ENCODE data around the gene KCTD16.

The KCTD16 gene

DNA sequence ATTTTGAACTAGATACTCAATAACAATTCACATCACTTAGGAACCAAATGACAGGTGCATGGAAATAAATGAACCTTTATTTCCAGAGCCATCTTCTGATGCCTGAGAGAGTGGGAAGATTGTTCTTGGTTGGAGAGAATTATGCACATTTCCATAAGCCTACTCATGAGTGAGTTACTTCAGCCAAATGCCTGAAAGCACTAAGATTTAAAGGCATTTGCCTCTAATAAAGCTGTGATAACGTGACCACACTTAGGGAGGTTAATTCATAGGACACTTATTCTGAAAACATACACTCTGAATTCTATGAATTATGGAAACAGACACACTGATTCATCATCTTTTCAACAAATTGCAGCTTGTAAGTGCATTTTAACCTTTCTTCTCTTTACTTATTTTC lies 40.0 kb downstream of the KCTD16 start:
- no peak for DNase-seq

DNA sequence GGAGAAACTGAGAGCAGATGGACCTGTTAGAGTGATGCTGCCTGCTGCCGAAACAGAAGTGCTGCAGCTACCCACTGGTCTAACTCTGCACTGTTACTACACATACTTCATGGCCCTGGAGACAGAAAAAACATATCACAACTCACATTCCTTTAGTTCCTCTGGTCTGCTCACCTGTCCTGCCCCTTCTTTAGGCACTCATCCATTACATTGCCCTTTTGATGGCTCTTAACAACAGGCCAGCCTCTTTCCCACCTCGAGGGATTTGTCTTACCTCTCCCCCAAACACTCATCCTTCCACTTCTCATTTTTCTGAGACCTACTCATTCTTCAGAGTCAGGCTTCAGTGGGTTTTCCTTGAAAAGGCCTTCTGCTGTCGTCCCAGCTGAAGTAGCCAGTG lies 49.2 kb downstream of the KCTD16 start:
- no peak for DNase-seq

DNA sequence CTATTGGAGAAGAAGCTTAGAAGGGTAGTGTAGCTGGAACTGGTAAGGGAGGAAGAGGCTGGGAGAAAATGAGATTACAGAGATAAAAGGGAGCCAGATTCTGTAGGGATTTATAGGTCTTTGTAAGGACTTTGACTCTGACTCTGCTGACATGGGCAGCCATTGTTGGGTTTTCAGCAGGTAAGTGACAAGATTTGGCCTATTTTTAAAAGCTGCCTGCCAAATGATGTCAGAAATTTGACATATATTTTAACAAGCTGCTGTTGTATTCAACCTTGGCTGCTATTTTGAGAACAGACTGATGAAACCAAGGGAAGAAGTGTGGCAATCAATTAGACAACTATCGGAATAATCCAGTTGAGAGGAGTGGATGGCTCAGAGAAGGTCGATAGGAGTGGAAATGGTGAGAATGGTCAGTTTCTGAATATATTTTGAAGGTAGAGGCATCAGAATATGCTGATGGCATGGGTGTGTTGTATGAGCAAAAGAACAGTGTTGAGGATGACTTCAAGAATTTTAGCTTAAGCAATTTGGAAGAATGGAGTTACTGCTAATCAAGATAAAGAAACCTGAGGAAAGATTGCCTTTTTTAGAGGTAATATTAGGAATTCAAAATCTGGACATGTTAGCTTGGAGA lies 56.8 kb downstream of the KCTD16 start:
- DNase-seq: no peak

DNA sequence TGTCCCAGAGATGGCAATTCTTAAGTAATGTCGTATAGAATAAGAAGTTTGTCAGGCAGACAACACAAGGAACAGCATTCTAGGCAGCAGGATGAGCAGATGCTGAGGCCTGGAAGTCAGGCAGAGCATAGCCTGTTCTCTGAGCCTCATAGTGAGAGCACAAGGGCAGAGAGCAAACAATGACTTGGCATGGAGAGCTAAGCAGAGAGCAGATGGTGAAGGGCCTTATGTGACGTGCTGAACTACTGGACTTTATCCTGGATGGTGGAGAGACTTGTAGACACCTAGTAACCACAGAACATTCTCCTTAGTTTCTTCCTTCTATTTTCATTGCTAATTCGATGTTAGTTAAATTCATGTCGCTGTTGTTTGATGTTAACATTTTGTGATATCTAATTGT lies 60.1 kb downstream of the KCTD16 start:
- DNase-seq: no peak

GRCh38 chr5:144232285-144232684 lies 61.6 kb downstream of the KCTD16 start:
- no peak for DNase-seq

DNA sequence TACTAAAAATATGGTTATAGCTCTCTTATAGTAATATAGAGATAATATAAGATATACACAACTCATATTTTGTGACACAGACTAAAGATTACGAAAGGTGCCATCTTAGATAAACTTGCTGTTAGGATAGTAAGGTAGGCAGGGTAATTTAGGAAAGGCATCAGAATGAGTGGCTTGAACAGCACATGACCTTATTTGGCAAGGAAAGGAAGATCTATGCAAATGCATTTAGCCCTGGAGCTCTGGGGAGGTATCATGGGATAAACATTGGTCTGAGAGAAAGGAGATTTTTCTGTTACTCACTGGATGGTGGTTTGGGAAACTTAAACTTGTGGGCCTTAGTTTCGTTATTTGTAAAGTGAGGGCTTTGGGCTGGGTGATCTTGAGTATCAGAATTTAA lies 65.8 kb downstream of the KCTD16 start:
- no peak for DNase-seq

- no peak for DNase-seq
Measured at GRCh38 chr5:144237851-144238250, 67.2 kb downstream of the KCTD16 start.

GRCh38 chr5:144247131-144247530 lies 76.5 kb downstream of the KCTD16 start:
- DNase-seq: no peak

DNA sequence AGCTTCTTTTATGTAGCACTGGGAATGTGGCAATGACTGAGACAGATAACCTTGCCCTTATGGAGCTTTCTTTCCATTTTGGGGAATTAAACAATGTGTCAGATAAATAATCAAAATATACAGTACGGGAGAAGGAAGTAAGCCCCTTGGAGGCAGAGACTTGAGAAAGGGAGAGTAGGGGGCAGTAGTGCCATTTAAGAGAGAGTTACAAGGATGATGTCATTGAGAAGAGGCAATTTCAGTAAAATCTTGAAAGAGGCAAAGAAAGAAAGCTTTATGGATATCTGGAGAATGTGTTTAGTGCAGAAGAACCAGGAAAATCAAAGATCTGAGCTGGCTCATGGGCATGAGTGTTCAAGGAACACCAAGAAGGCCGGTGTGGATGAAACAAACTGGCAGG lies 77.3 kb downstream of the KCTD16 start:
- DNase-seq: no peak

- no peak for DNase-seq
Measured at GRCh38 chr5:144249755-144250464, 79.2 kb downstream of the KCTD16 start.

GRCh38 chr5:144254552-144254951 lies 83.9 kb downstream of the KCTD16 start:
- DNase-seq: no peak

DNA sequence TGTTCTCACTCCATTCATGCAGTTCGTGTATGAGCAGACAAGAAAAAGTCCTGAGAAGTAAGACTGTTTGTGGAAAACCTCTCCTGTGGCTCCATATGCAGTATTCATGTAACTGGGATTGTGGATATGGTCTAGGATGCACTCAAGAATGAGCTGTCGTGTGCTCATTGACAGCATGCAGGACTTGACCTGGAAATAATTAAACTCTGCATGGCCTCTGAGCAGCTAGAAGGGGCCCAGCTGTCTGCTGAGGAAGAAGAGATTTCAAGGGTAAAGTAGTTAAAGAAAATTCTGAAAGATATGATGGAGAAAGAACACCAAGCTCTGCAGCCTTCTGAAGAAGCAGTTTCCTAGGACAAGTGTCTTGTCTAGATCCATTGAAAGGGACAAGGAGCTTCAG lies 89.4 kb downstream of the KCTD16 start:
- DNase-seq: no peak

- no peak for DNase-seq
Measured at GRCh38 chr5:144265643-144266247, 95.1 kb downstream of the KCTD16 start.

DNA sequence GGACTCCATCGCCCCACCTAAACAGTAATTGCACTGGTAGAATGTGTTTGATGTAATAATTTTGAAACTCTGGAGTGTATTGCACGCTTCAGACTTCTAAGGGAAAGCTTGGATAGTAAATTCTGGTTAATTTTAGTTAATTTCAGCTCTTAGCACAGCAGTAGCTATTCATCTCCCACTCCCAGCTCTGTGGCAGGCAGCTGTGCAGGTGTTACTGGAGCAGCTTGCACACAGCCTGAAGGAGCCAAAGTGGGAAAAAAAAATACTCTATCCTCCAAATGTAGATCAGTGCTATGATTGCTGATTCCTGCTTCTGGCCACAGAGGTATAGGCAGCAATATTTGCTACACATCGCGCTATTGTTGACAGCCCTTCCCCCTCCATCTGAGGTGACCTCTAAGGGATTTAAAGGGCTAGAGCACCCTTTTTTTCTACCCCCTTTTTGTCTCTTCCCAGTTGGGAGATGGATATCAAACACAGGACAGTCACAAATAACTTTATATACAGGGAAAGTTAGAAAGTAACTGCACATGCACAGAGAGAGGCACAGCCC lies 97.4 kb downstream of the KCTD16 start:
- no peak for DNase-seq

DNA sequence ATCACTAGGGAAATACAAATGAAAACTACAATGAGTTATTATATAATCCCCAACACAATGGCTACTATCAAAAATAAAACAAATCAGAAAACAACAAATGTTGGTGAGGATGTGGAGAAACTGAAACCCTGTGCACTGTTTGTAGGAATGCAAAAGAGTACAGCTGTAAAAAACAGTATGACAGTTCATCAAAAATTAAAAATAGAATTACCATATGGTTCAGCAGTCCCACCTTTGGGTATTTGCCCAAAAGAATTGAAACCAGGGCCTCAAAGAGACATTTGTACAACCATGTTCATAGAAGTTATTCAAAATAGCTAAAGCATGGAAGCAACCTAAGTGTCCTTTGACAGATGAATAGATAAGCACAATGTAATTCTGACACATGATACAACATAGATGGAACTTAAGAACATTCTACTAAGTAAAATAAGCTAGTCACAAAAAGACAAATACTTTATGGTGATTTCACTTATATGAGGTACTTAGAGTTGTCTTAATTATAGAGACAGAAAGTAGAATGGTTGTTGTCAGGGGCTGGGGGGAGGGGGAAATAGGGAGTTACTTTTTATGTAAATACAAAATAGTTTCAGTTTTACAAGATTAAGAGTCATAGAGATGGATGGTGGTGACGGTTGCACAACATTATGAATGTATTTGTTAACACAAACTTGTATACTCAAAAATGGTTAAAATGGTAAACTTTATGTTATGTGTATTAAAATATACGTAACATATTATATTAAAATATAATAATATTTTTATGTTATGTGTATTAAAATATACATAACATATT lies 102.8 kb downstream of the KCTD16 start:
- DNase-seq: no peak

DNA sequence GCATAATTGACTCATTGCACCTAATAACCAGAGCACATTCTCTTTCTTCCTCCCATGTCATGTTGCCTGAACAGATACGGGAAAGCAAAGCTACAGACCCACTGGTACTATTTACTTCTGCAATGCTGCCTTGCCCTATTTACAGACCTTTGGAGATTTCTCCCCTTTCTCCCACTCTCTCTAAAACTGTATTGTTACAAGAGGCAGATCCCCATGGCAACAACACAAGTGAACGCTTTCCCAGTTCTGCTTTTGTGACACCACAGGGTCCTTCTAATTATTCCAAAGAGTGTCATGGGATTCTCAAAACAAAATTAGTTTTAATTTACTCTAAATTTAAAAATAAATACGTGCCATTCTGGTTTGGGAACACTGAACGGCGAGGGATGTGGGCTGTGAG lies 104.7 kb downstream of the KCTD16 start:
- no peak for DNase-seq

- DNase-seq: no peak
Measured at GRCh38 chr5:144276034-144276822, 105.6 kb downstream of the KCTD16 start.

- no peak for DNase-seq
Measured at GRCh38 chr5:144281784-144282183, 111.1 kb downstream of the KCTD16 start.

DNA sequence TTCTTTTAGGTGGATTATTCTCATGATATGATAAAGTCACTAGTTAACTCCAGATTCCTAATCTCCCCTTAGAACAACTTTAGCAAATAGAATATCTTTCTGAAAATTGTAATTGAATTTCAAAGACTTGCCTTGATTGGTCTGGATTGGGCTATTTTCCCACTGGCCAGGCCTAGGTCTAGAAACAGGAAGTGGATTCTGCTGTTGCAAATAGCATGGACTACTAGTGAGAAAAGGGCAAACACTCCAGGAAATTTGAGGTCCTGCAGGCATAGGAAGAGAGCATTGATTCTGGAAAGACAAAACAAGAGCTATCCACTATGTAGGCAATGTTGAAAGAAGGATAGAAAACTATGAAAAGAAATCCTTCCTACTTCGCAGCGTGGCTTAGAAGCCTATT lies 113.4 kb downstream of the KCTD16 start:
- no peak for DNase-seq

DNA sequence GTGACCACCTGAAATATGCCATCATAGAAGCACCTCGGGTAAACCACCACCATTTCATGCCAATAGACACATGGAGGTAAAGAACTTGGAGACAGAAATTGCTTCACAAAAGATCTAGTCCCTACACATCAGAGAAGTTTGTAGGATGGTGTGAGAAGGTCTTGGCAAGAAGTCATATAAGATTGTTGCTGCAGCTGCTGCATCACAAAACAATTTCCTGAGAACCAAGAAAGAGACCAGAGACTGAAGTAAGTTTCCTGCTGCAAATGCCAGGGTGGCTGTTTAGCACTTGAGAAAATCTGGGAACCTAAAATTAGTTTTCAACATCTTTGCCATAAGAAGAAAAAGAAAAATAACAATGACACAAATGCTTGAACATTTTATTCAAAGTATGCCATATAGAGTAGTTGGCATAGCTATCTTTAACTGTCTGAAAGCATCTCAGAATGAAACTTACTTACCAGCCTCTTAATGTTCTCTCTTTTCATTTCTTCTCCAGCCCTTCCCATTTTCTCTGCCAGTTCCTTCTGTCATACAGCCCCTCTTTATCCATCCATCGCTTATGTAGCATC lies 114.3 kb downstream of the KCTD16 start:
- no peak for DNase-seq

DNA sequence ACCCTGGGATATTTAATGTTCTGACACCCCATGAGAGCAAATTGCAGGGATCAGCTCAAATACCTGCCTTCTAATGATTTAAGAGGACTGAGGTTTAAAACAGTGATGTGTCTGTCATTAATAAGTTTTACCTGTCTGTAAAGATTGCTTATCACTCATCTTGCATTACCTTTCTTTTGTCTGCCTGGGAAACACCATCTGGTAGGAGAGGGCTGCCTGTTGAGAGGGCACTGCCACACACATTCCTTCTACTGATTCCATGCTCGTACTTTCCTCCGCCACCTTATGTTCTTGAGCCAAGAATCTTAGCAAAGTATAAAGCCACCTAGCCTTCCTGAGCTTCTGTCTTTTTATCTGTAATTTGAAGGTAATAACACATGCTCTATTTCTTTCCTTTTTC lies 118.6 kb downstream of the KCTD16 start:
- no peak for DNase-seq

DNA sequence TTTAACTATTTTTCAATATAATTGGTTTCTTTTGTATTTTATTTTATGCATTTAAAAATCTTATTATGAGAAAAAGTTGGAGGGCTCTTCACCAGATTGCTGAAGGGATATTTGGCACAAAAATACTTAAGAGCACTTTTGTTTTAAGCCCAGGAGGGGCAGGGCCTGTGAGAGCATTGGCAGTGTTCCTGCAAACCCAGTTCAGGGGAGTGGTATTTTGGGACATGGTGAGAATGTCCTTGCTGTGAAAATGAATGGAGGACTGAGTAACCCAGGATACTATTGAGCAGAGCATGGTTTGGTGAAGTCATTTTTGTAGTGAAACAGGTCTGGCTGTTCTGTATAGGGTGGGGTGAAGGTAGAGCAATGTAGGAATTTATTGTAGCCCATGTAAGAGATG lies 121.4 kb downstream of the KCTD16 start:
- DNase-seq: no peak

All from CD4-positive, alpha-beta T cell treated with Interferon gamma for 1 hour (primary cell).